Endothelial cell of hepatic sinusoid (primary cell): ENCODE data around the gene L3MBTL4.
"Not testable (repeated sequence)": the region's sequence is repeated elsewhere in the genome, so short reads cannot be mapped to it uniquely, and the experiment has no call there.

Experiments used
- in situ Hi-C: cut with HindIII; loops from 2 replicates; pipeline ENCODE4 v1.10.0; 2017; ENCODE audit warnings: low sequenced_read_pairs

The L3MBTL4 gene

GRCh38 chr18:6054256-6054842 lies 360.4 kb downstream of the L3MBTL4 start:
- in situ Hi-C loops = no loop called here

GRCh38 chr18:6052449-6052913 lies 362.2 kb downstream of the L3MBTL4 start:
- in situ Hi-C loops = no loop called here

GRCh38 chr18:6047596-6047995 lies 367.1 kb downstream of the L3MBTL4 start:
- in situ Hi-C loops = not testable (repeated sequence)

GRCh38 chr18:6044773-6045172 lies 369.9 kb downstream of the L3MBTL4 start:
- in situ Hi-C loops = loop anchor here (5.0 kb wide), 1 partner anchor 82 kb away; no protein-coding TSS in a partner anchor

- in situ Hi-C loops = loop anchor here (5.0 kb wide), 1 partner anchor 82 kb away; no protein-coding TSS in a partner anchor
Observed at GRCh38 chr18:6044319-6044718, 370.4 kb downstream of the L3MBTL4 start.

- in situ Hi-C loops = no loop called here
Observed at GRCh38 chr18:6039055-6039454, 375.7 kb downstream of the L3MBTL4 start.

GRCh38 chr18:6031442-6031841 lies 383.3 kb downstream of the L3MBTL4 start:
- in situ Hi-C loops = no loop called here

GRCh38 chr18:6031002-6031401 lies 383.7 kb downstream of the L3MBTL4 start:
- in situ Hi-C loops = no loop called here

- in situ Hi-C loops = no loop called here
Observed at GRCh38 chr18:6024745-6025248, 389.9 kb downstream of the L3MBTL4 start.

- in situ Hi-C loops = no loop called here
Observed at GRCh38 chr18:6023551-6023950, 391.2 kb downstream of the L3MBTL4 start.

- in situ Hi-C loops = no loop called here
Observed at GRCh38 chr18:6022845-6023244, 391.9 kb downstream of the L3MBTL4 start.

GRCh38 chr18:6022074-6022444 lies 392.7 kb downstream of the L3MBTL4 start:
- in situ Hi-C loops = no loop called here

GRCh38 chr18:6021306-6022073 lies 393.2 kb downstream of the L3MBTL4 start:
- in situ Hi-C loops = no loop called here

GRCh38 chr18:6018671-6019070 lies 396.0 kb downstream of the L3MBTL4 start:
- in situ Hi-C loops = no loop called here

- in situ Hi-C loops = no loop called here
Observed at GRCh38 chr18:6017171-6017570, 397.5 kb downstream of the L3MBTL4 start.

GRCh38 chr18:6015364-6015763 lies 399.3 kb downstream of the L3MBTL4 start:
- in situ Hi-C loops = no loop called here

- in situ Hi-C loops = no loop called here
Observed at GRCh38 chr18:6013171-6013810, 401.4 kb downstream of the L3MBTL4 start.

- in situ Hi-C loops = no loop called here
Observed at GRCh38 chr18:6010921-6011320, 403.8 kb downstream of the L3MBTL4 start.

GRCh38 chr18:6010284-6010683 lies 404.4 kb downstream of the L3MBTL4 start:
- in situ Hi-C loops = no loop called here

GRCh38 chr18:6009756-6010155 lies 405.0 kb downstream of the L3MBTL4 start:
- in situ Hi-C loops = no loop called here

GRCh38 chr18:6004683-6005082 lies 410.0 kb downstream of the L3MBTL4 start:
- in situ Hi-C loops = loop anchor here (5.0 kb wide), 1 partner anchor 42 kb away; no protein-coding TSS in a partner anchor
